CD14-positive monocyte (primary cell): ENCODE measurements around the gene KAZN. TPM values are rescaled to one million over a fixed set of nuclear protein-coding genes. Genes with fewer than 3 reads are reported as not detected.

Experiments used
- DNase-seq, 3 donors: peaks; one replicate each; pipeline ENCODE4 v3.0.0-alpha.2; 2011 to 2022
- H2AFZ ChIP-seq: 2 replicates; pipeline ENCODE4 v1.6.0; 2012; ENCODE audit warnings: mild to moderate bottlenecking, low read depth, low read length, inconsistent platforms; ENCODE audit not compliant: insufficient read depth, poor library complexity, severe bottlenecking
- H3K27ac ChIP-seq, 2 donors: 1 replicate in 1 of 2; 2 replicates in 1 of 2; pipeline ENCODE4 v1.5.1; 2012 to 2013; ENCODE audit warnings: low read length in 2 of 2, control low read depth in 1 of 2, inconsistent platforms in 1 of 2, low read depth in 1 of 2, mild to moderate bottlenecking in 1 of 2
- H3K27me3 ChIP-seq, 2 donors: one replicate each; pipeline versions ENCODE4 v1.6.0 to v1.6.1; 2011 to 2013; ENCODE audit warnings: low read length in 2 of 2; ENCODE audit not compliant: control insufficient read depth in 2 of 2, insufficient read depth in 2 of 2
- H3K36me3 ChIP-seq, 2 donors: replicated peaks in 1 of 2; 1 replicate in 1 of 2; 2 replicates in 1 of 2; pipeline versions ENCODE4 v1.5.1 to v1.6.1; 2012 to 2013; ENCODE audit warnings: low read length in 2 of 2, control low read depth in 1 of 2, inconsistent platforms in 1 of 2, mild to moderate bottlenecking in 1 of 2; ENCODE audit not compliant: insufficient read depth in 2 of 2, control insufficient read depth in 1 of 2
- H3K4me1 ChIP-seq, 2 donors: 1 replicate in 1 of 2; 2 replicates in 1 of 2; pipeline versions ENCODE4 v1.5.1 to v1.6.1; 2012 to 2013; ENCODE audit warnings: low read length in 2 of 2, control low read depth in 1 of 2, inconsistent platforms in 1 of 2, mild to moderate bottlenecking in 1 of 2, moderate library complexity in 1 of 2; ENCODE audit not compliant: insufficient read depth in 2 of 2, control insufficient read depth in 1 of 2
- H3K4me2 ChIP-seq: replicated peaks from 2 replicates; pipeline ENCODE3; 2012; ENCODE audit warnings: low read length, moderate library complexity, mild to moderate bottlenecking; ENCODE audit not compliant: poor library complexity, severe bottlenecking; ENCODE audit errors: extremely low read depth
- H3K4me3 ChIP-seq, 3 experiments: fragments of 200-600 bp in 1 of 3; sonication (generic) in 1 of 3; replicated peaks in 1 of 3; 1 replicate in 2 of 3; 2 replicates in 1 of 3; pipeline ENCODE4 v1.5.1; 2011 to 2013; ENCODE audit warnings: low read length in 3 of 3, mild to moderate bottlenecking in 3 of 3, control low read depth in 2 of 3, low read depth in 2 of 3, inconsistent platforms in 1 of 3, moderate library complexity in 1 of 3
- H3K79me2 ChIP-seq: 2 replicates; pipeline ENCODE4 v1.6.0; 2012; ENCODE audit warnings: mild to moderate bottlenecking, control low read depth, inconsistent platforms, low read length, moderate library complexity; ENCODE audit not compliant: insufficient read depth
- H3K9ac ChIP-seq: 2 replicates; pipeline ENCODE4 v1.6.0; 2017; ENCODE audit warnings: low read length, mild to moderate bottlenecking; ENCODE audit not compliant: insufficient read depth, poor library complexity, severe bottlenecking
- H3K9me3 ChIP-seq, 2 donors: replicated peaks in 1 of 2; 1 replicate in 1 of 2; 2 replicates in 1 of 2; pipeline versions ENCODE4 v1.5.1 to v1.6.1; 2012 to 2013; ENCODE audit warnings: low read length in 2 of 2, control low read depth in 1 of 2; ENCODE audit not compliant: control insufficient read depth in 1 of 2, insufficient read depth in 1 of 2
- H4K20me1 ChIP-seq: 2 replicates; pipeline ENCODE4 v1.6.0; 2012; ENCODE audit warnings: mild to moderate bottlenecking, low read length, control low read depth, moderate library complexity; ENCODE audit not compliant: insufficient read depth
- H3K27ac Mint-ChIP-seq, 7 donors: one replicate each; pipeline ENCODE4 v1.8.0; 2020; ENCODE audit warnings: mild to moderate bottlenecking in 7 of 7, mixed read lengths in 7 of 7, moderate library complexity in 6 of 7, inconsistent platforms in 2 of 7
- H3K27me3 Mint-ChIP-seq, 3 donors: one replicate each; pipeline ENCODE4 v1.8.0; 2021 to 2022; ENCODE audit warnings: low read depth in 3 of 3, mild to moderate bottlenecking in 3 of 3, mixed read lengths in 3 of 3, moderate library complexity in 3 of 3, inconsistent platforms in 1 of 3
- H3K36me3 Mint-ChIP-seq, 2 donors: one replicate each; pipeline ENCODE4 v1.8.0; 2020; ENCODE audit warnings: mixed read lengths in 2 of 2, inconsistent platforms in 1 of 2, mild to moderate bottlenecking in 1 of 2
- H3K4me1 Mint-ChIP-seq: one replicate; pipeline ENCODE4 v1.8.0; 2020; ENCODE audit warnings: mild to moderate bottlenecking, mixed read lengths
- H3K4me3 Mint-ChIP-seq, 2 donors: one replicate each; pipeline ENCODE4 v1.8.0; 2020; ENCODE audit warnings: mild to moderate bottlenecking in 2 of 2, mixed read lengths in 2 of 2, moderate library complexity in 1 of 2
- H3K9me3 Mint-ChIP-seq, 7 donors: one replicate each; pipeline ENCODE4 v1.8.0; 2020 to 2022; ENCODE audit warnings: mixed read lengths in 7 of 7, mild to moderate bottlenecking in 6 of 7, moderate library complexity in 6 of 7, inconsistent platforms in 2 of 7
- CTCF ChIP-seq: fragments of 200-600 bp; IDR thresholded peaks from one replicate; pipeline ENCODE4 v1.8.0; 2022; ENCODE audit warnings: antibody characterized with exemption, mild to moderate bottlenecking
- WGBS: methylation state at CpG from one replicate; pipeline ENCODE4 v1.1.5; 2013; ENCODE audit warnings: missing lambda C conversion rate; ENCODE audit not compliant: insufficient coverage; 5-methylcytosine and 5-hydroxymethylcytosine counted together
- intact Hi-C, 2 donors: fragments of 100-400 bp; cut with micrococcal nuclease; formaldehyde crosslinking; loops; one replicate each; pipeline versions ENCODE4 v1.15.0 to v1.15.1; 2023
- polyA plus RNA-seq, 3 donors: library from polyadenylated mRNA; depleted of rRNA in 1 of 3; unstranded in 2 of 3; stranded (reverse) in 1 of 3; fragments of 300-500 nt in 2 of 3; fragments of >200 nt in 1 of 3; fragmentation: Illumina TruSeq in 2 of 3; gene quantifications; 1 replicate in 2 of 3; 2 replicates in 1 of 3; pipeline ENCODE4 v1.2.3, GENCODE V29; 2012 to 2021

The KAZN gene
- polyA plus RNA-seq, 3 donors = not detected

- H3K9me3 Mint-ChIP-seq = no peaks in the 10 kb centered on the region
- Histone ChIP-seq H4K20me1 (no peaks in the 10 kb centered on the region), H3K9ac (no peak overlapping the region), H3K27ac (no peak overlapping the region), H3K27me3 (no peaks in the 10 kb centered on the region), H3K4me2 (no peak overlapping the region), H3K4me1 (no peaks in the 10 kb centered on the region), H3K79me2 (no peaks in the 10 kb centered on the region), H3K9me3 (no peaks in the 10 kb centered on the region), H3K4me3 (no peak overlapping the region), H3K36me3 (no peaks in the 10 kb centered on the region), H2AFZ (no peak overlapping the region)
- WGBS = 67% methylated on average over 1 of the region's 3 CpGs
- TF ChIP-seq CTCF = no peak
- no peak overlapping the region for H3K4me3 Mint-ChIP-seq
- H3K4me1 Mint-ChIP-seq = no peaks in the 10 kb centered on the region
- H3K27me3 Mint-ChIP-seq = peaks cover 0 to 2% (median 0%) of the 10 kb centered on the region in 3 donors
- H3K27ac Mint-ChIP-seq = no peak overlapping the region
- DNase-seq = no peak
- intact Hi-C loops = no loop called here
- no peaks in the 10 kb centered on the region for H3K36me3 Mint-ChIP-seq
Measured at GRCh38 chr1:14650951-14651350, 52.5 kb downstream of the KAZN start.

GRCh38 chr1:14652840-14653239 is 54.4 kb downstream of the KAZN start:
- Mint-ChIP-seq H3K4me3 (no peak overlapping the region), H3K27ac (no peak overlapping the region), H3K4me1 (no peaks in the 10 kb centered on the region), H3K9me3 (peaks cover 0 to 4% (median 0%) of the 10 kb centered on the region in 7 donors), H3K27me3 (peaks cover 0 to 2% (median 2%) of the 10 kb centered on the region in 3 donors), H3K36me3 (no peaks in the 10 kb centered on the region)
- Histone ChIP-seq H3K4me1 (no peaks in the 10 kb centered on the region), H3K27ac (no peak overlapping the region), H3K27me3 (no peaks in the 10 kb centered on the region), H4K20me1 (no peaks in the 10 kb centered on the region), H3K9me3 (no peaks in the 10 kb centered on the region), H3K9ac (no peak overlapping the region), H3K36me3 (no peaks in the 10 kb centered on the region), H3K4me2 (no peak overlapping the region), H3K4me3 (no peak overlapping the region), H2AFZ (no peak overlapping the region), H3K79me2 (no peaks in the 10 kb centered on the region)
- intact Hi-C loops = no loop called here
- no peak for DNase-seq
- no peak for TF ChIP-seq CTCF
- 92% methylated on average over 3 of the region's 3 CpGs for WGBS
